Neural crest cell (in vitro differentiated cells): ENCODE measurements around the gene PPP2R5E. TPM values are rescaled to one million over a fixed set of nuclear protein-coding genes. Genes with fewer than 3 reads are reported as not detected.

Experiments used
- DNase-seq: peaks from one replicate; pipeline ENCODE4 v3.0.0; 2021; ENCODE audit warnings: low read depth, mixed read lengths, low spot score
- H3K27ac Mint-ChIP-seq: one replicate; pipeline ENCODE4 v1.8.0; 2021; ENCODE audit warnings: mild to moderate bottlenecking, mixed read lengths; ENCODE audit not compliant: unreplicated experiment
- H3K27me3 Mint-ChIP-seq: 2 replicates; pipeline ENCODE4 v1.8.0; 2021; ENCODE audit warnings: low read depth, mild to moderate bottlenecking, mixed read lengths
- H3K36me3 Mint-ChIP-seq: 2 replicates; pipeline ENCODE4 v1.8.0; 2021; ENCODE audit warnings: low read depth, mild to moderate bottlenecking, mixed read lengths
- H3K4me1 Mint-ChIP-seq: 2 replicates; pipeline ENCODE4 v1.8.0; 2021; ENCODE audit warnings: mixed read lengths
- H3K4me3 Mint-ChIP-seq: one replicate; pipeline ENCODE4 v1.8.0; 2021; ENCODE audit warnings: mild to moderate bottlenecking, mixed read lengths
- H3K9me3 Mint-ChIP-seq: 2 replicates; pipeline ENCODE4 v1.8.0; 2021; ENCODE audit warnings: mixed read lengths
- CTCF ChIP-seq: fragments of 200-600 bp; sonication (generic); conservative IDR thresholded peaks from 2 replicates; pipeline ENCODE4 v1.5.0; 2021; ENCODE audit warnings: antibody characterized with exemption, mild to moderate bottlenecking
- total RNA-seq: library from RNA; stranded (reverse); gene quantifications from 2 replicates; pipeline ENCODE4 v1.2.1, GENCODE V29; 2021

PPP2R5E gene
- total RNA-seq, 1 donor from 2014 or later, result 67.3 TPM

- H3K27ac Mint-ChIP-seq, result no peak overlapping the region
- peaks cover 14% of the 10 kb centered on the region for H3K36me3 Mint-ChIP-seq
- no peak overlapping the region for H3K4me3 Mint-ChIP-seq
- TF ChIP-seq CTCF, result no peak
- H3K9me3 Mint-ChIP-seq, result no peaks in the 10 kb centered on the region
- H3K27me3 Mint-ChIP-seq, result no peaks in the 10 kb centered on the region
- peaks cover 17% of the 10 kb centered on the region for H3K4me1 Mint-ChIP-seq
- no peak for DNase-seq
These were observed 136.8 kb downstream of the PPP2R5E start for GRCh38 chr14:63406333-63406732.

- H3K27ac Mint-ChIP-seq, result no peak overlapping the region
- no peaks in the 10 kb centered on the region for H3K27me3 Mint-ChIP-seq
- no peak for DNase-seq
- no peak for TF ChIP-seq CTCF
- peaks cover 14% of the 10 kb centered on the region for H3K36me3 Mint-ChIP-seq
- peaks cover 17% of the 10 kb centered on the region for H3K4me1 Mint-ChIP-seq
- no peak overlapping the region for H3K4me3 Mint-ChIP-seq
- H3K9me3 Mint-ChIP-seq, result no peaks in the 10 kb centered on the region
These were observed 137.5 kb downstream of the PPP2R5E start for GRCh38 chr14:63405715-63406114.

GRCh38 chr14:63404906-63405305 is 138.3 kb downstream of the PPP2R5E start:
- DNase-seq, result no peak
- Mint-ChIP-seq H3K9me3 (no peaks in the 10 kb centered on the region), H3K36me3 (peaks cover 19% of the 10 kb centered on the region), H3K4me1 (peaks cover 17% of the 10 kb centered on the region), H3K4me3 (no peak overlapping the region), H3K27ac (no peak overlapping the region), H3K27me3 (no peaks in the 10 kb centered on the region)
- no peak for TF ChIP-seq CTCF

GRCh38 chr14:63401646-63402045 is 141.5 kb downstream of the PPP2R5E start:
- no peak overlapping the region for H3K27ac Mint-ChIP-seq
- peaks cover 31% of the 10 kb centered on the region for H3K36me3 Mint-ChIP-seq
- H3K4me3 Mint-ChIP-seq, result no peak overlapping the region
- no peak for TF ChIP-seq CTCF
- H3K4me1 Mint-ChIP-seq, result peaks cover 17% of the 10 kb centered on the region
- H3K27me3 Mint-ChIP-seq, result no peaks in the 10 kb centered on the region
- DNase-seq, result no peak
- peaks cover 5% of the 10 kb centered on the region for H3K9me3 Mint-ChIP-seq

DNA sequence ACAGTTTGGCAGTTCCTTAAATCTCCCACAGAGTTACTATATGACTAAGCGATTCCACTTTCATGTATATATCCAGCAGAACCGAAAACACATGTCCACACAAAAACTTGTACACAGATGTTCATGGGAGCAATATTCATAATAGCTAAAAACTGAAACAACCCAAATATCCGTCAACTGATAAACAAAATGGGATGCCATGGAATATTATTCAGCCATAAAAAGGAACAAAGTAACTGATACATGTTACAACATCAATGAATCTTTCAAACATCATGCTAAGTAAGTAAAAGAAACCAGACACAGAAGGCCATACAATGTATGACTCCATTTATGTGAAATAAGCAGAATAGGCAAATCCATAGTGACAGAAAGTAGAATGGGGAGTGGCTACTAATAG is 144.2 kb downstream of the PPP2R5E start:
- no peak overlapping the region for H3K27ac Mint-ChIP-seq
- no peak for TF ChIP-seq CTCF
- H3K27me3 Mint-ChIP-seq, result no peaks in the 10 kb centered on the region
- no peak for DNase-seq
- peaks cover 8% of the 10 kb centered on the region for H3K4me1 Mint-ChIP-seq
- H3K36me3 Mint-ChIP-seq, result peaks cover 34% of the 10 kb centered on the region
- H3K4me3 Mint-ChIP-seq, result no peak overlapping the region
- peaks cover 5% of the 10 kb centered on the region for H3K9me3 Mint-ChIP-seq

- Mint-ChIP-seq H3K36me3 (peaks cover 31% of the 10 kb centered on the region), H3K27ac (no peak overlapping the region), H3K4me1 (peaks cover 4% of the 10 kb centered on the region), H3K4me3 (no peak overlapping the region), H3K9me3 (peaks cover 5% of the 10 kb centered on the region), H3K27me3 (no peaks in the 10 kb centered on the region)
- no peak for DNase-seq
- TF ChIP-seq CTCF, result no peak
These were observed 148.3 kb downstream of the PPP2R5E start for GRCh38 chr14:63394841-63395240.
